ENCODE results near the gene DMRT2. TPM values are rescaled to one million over a fixed set of nuclear protein-coding genes. Genes with fewer than 3 reads are reported as not detected.

DMRT2 gene
- total RNA-seq, result not detected in 2 replicates

GRCh38 chr9:1050125-1050895 lies at the start of gene DMRT2:
Gene DMRT2 (plus strand): TSS chr9:1050357. CDS start chr9:1051614, 1,257 bp downstream.

Other genes with a start within 250 kb of the DMRT2 start
- 0.58 TPM in 1 of 2 replicates, not detected in the other for gene DMRT1, start 208.7 kb upstream of the DMRT2 start, total RNA-seq
- not detected in 2 replicates for gene DMRT3, start 73.7 kb upstream of the DMRT2 start, total RNA-seq